Stimulated activated CD4-positive, alpha-beta T cell treated with anti-CD3 and anti-CD28 coated beads, Interleukin-1b, Interleukin-23, amount 100 ng/mL, for 48 hours (primary cell): Measurements from ENCODE around the gene KIAA0319L.
"Not testable (repeated sequence)": the region's sequence is repeated elsewhere in the genome, so short reads cannot be mapped to it uniquely, and the experiment has no call there.

Experiments
- DNase-seq: peaks from one replicate; pipeline ENCODE4 v3.0.0-alpha.2; 2020

KIAA0319L gene

DNA sequence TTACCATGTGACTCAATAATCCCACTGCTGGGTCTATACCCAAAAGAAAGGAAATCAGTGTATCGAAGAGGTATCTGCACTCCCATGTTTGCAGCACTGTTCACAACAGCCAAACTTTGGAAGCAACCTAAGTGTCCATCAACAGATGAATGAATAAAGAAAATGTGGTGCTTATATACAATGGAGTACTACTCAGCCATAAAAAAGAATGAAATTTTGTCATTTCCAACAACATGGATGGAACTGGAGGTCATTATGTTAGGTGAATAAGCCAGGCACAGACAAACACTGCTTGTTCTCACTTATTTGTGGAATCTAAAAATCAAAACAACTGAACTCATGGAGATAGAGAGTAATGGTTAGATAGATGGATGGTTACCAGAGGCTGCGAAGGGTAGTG is 79.3 kb downstream of the KIAA0319L start:
- no peak for DNase-seq

DNA sequence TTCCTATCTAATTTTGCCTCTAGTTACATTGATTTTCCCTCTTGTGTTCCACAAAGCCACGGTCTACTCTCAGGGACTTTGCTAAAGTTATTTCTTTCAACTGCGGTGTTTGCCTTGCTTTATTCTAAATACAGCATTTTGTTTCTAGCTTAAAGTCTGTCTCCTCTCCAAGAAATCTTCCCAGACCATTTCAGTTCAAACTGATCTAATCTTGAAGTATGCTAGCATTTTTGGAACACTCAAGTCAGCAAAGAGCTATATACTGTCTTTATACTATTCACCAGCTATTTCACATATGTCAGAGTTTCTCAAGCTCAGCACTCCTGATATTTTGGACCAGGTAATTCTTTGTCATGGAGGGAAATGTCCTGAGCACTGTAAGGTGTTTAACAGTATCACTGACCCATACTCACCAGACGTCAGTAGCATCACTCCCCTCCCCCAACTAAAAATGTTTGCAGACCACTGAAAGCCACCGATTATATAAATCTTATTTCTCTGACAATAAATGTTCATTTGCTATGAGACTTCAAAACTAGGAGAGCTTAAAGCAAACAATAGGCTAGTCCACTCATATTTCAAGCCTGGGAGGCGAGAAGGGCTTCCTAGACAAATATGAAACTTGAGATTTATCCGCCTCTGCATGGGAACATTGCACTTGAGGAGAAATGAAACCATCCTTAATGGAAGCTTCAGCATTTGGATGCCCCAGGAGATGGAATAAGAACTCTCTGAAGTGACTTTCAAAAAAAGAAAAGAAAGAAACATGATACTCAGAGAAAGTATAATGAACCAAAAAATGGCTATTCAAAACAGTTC is 81.1 kb downstream of the KIAA0319L start:
- no peak for DNase-seq

DNA sequence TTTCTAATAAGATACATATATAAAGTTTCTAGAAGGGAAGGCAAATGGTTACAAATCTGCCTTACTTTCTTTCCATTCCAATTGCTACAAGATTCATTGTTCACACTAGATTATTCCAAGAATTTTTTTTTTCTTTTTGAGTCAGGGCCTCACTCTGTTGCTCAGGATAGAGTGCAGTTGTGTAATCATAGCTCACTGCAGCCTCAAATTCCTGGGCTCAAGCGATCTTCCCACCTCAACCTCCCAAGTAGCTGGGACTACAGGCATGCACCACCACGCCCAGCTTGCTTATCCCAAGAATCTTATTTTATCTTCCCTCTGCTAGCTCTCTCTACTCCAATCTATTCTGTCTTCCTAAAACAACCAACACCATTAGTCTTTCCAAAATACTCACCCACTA is 81.8 kb downstream of the KIAA0319L start:
- DNase-seq: no peak

DNA sequence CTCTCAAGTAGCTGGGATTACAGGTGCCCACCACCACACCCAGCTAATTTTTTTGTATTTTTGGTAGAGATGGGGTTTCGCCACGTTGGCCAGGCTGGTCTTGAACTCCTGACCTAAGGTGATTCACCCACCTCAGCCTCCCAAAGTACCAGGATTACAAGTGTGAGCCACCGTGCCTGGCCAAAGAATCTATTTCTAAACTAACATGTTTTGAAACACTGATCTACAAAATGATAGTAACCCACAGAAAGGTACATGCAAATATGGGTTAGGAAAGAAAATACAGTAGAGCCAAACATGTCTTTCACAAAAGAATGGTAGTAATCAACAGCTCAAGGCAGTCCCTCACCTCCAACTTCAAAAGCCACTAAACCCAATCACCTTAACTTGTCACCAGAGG is 84.0 kb downstream of the KIAA0319L start:
- not testable (repeated sequence) for DNase-seq

DNA sequence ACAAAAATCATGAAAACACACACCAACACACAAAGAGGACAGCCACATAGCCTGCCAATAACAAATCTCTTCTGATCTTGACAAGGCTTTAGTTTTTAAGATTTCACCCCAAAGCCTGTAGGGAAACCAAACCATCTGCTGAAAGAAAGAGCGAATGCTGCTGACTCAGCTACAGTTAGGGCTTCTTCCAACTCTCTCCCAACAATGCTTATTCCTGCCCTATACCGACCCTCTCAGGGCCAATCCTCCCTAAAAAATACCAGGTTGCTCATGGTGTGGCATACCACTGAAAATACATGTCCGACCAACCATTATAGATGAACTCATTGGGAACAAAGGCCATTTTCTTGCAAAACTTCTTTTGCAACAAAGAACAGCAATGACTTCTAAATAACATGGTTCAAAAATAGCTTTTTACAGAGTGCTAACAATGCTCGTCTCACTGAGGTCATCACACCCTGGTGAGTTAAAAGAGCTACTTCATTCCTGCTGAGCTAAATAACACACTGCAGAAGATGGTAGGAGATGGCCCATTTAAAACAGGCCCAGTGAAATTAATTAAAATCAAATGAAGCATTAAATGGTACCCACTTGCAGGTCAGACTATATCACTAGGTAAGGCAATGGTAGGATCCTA is 86.1 kb downstream of the KIAA0319L start:
- no peak for DNase-seq

DNA sequence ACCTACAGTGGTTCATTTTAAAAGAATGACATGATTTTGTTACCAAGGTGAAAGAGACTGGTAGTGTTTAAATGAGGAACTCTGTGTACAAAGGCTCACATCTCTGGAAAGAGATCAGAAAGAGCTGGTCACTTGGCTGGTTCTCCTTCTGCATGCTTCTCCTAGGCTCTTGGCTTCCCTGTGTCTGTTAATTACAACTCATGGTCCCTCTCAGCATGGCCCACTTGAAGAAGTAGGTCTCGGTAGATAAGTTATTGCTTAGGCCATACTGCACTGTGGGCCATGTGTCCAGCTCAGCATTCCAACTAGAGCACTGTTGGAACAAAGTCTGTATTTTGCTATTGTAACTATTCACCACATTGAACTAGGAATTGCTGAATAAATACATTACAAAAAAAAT is 91.1 kb downstream of the KIAA0319L start:
- DNase-seq: no peak

DNA sequence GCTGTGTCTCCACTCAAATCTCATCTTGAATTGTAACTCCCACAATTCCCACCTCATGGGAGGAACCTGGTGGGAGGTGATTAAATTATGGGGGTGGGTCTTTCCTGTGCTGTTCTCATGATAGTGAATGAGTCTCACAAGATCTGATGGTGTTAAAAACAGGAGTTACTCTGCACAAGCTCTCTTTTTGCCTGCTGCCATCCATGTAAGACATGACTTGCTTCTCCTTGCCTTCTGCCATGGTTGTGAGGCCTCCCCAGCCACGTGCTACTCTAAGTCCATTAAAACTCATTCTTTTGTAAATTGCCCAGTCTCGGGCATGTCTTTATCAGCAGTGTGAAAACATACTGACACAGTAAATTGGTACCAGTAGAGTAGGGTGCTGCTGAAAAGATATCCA is 93.5 kb downstream of the KIAA0319L start:
- not testable (repeated sequence) for DNase-seq

DNA sequence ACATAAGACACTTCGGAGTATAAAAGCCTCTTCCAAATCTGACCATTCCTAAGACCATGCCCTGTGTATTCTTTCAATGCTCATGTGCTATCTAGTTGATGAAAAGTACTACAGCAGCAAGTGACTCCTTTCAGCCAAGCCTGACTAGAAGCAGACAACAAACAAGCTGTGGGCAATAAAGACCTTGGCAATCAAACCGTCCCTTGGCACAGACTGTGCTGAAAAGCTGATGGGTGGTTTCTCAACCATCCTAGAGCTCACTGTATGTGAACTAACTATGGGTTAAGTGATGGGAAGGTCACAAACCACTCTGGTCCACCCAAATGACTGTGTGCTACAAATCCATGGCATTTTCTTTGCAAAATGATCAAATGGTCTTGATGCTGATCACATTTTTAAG is 94.0 kb downstream of the KIAA0319L start:
- DNase-seq: no peak

DNA sequence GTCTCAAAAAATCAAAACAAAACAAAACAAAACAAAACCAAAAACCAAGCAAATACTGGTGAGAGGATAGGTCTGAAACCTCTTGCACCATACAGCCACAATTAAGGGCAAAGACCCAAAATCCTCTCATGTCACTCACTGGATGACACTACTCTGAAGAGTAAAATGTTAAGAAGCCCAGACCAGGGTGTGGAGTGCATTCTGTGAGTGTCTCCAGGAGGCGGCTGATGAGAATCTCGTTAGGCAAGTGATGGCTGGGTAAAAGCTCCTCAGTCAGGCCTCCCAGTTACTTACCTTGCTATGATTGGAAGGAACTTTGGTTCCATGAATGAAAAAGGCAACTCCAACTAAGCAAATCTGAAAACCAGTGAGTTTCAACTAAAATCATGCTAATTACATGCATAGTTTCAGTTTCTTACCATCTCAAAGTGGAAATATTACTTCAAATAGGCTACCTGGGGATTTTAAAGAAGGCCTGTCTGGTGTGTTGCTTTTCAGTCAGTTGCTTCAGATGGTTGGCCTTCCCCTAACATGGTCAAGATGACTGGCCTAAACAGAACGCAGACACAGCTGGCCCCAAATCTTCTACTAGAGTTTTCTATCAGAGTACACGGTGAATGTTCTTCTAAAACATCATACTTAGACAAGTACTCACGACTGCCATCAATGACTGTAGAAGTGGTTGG is 95.1 kb downstream of the KIAA0319L start:
- DNase-seq: peak; percentile 19

DNA sequence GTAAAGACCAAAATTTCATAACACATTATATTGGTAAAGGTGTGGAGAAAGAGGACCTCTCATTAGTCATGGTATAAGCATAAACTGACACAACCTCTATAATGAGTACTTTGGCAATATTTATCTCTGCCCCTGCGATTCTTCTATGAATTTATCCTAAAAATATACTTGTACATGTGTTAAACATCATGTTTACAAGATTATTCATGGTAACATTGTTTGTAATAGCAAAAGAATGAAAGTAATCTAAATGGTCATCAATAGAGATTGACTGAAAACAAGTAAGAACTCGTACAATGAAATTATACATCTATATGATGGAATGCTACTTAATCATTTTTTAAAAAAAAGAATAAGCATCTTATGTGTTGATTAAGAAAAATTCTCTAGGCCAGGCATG is 96.4 kb downstream of the KIAA0319L start:
- no peak for DNase-seq

DNA sequence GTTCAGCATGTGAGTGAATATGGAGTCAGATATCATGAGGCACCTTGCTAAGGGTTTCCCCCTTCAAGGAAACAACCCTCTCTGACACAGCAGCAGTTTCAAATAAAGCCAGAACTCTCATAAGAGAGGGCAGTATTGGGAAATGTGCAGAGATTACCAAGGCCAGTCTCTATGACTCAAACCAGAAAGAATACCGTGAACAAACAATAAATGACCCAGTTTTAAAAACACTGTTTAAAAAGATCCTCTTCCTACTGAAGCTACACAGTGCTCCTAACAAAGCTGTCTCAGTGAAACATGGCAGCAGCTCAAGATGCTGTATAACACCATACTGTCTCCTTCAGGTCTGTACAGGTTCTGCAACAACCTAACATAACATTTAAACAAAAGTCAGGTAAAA is 102.6 kb downstream of the KIAA0319L start:
- no peak for DNase-seq

DNA sequence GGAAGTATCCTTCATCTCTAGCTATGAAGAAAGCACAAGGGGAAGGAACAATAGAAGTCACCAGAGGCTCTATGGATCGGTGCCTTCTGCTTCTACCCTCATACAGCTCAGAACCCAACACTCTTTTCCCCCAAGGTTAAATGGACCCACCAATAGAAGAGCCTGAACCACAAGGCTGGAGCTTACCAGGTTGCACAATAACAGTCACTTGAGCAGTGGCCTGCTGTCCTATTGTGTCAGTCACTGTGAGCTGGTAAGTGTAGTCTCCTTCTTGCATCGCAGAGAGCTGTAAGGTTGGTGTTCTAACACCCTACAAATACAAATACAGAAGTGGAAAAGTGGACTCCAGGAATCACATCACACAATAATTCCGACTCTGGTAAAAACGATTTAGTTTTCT is 103.0 kb downstream of the KIAA0319L start:
- no peak for DNase-seq

DNA sequence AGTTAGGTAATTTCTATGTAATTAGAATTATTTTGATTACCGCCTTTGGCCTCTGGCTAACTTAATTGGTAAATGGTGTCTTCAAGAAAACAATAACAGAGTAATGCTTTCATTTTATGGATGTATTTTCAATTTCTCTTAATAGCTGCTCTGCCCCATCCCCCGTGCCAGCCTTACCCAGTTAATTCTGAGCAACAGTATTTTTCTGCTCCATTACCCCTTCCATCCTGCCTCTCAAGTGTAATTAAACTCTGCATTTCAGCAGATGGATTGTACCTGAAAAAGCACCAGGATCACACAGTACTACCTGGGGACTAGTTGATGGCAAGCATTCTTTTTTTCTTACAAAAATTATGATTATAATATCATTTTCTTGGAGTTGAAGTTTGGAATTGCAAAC is 104.2 kb downstream of the KIAA0319L start:
- DNase-seq: no peak

DNA sequence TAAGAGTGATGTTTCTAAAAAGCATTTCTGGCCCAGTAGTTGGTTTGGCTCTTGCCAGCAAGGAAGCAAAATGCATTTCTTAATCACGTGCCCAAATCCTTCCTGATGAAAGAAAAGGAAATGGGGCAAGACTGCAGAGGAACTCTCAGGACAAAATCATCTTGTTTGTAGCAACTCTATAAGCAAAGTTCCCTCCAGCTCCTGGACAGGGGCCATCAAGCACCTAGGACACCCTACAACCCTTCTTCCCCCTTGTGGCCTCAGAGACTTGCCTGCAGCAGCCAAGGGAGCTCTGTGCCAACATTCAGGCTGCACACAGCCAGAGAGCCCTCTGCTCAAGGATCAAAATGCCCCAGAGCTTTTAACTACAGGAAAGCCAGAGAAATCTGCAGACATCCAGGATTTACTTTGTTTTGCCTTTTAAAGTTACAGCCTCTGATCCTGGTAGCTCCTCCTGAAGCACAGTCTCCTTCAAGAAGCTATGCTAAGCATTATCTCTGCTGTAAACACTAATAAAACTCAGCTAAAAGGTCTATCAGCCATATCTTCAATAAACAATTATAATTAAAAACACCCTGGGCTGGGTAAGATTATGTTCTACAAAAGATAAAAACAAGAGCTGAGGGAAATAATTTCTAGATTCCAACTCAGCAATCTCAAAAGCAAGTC is 105.0 kb downstream of the KIAA0319L start:
- no peak for DNase-seq

DNA sequence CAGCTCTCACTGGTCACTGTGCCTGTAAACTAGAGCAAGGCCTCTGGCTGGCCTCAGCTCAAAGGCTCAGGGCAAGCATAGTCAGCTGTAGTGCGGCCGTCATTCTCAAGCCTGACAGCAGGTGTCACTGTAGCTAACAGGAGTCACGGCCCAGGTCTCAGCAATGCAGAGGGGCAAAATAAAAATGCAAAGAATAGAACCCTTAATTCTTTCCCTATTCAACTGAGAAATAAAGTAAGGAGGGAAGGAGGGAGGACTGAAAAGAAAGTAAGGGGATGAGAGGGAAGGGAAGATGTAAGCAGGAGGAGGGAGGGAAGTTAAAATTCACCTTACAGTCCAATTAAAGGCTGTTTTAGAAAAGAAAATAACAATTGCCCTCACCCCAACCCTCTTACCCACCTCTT is 106.1 kb downstream of the KIAA0319L start:
- peak; percentile 74 for DNase-seq

DNA sequence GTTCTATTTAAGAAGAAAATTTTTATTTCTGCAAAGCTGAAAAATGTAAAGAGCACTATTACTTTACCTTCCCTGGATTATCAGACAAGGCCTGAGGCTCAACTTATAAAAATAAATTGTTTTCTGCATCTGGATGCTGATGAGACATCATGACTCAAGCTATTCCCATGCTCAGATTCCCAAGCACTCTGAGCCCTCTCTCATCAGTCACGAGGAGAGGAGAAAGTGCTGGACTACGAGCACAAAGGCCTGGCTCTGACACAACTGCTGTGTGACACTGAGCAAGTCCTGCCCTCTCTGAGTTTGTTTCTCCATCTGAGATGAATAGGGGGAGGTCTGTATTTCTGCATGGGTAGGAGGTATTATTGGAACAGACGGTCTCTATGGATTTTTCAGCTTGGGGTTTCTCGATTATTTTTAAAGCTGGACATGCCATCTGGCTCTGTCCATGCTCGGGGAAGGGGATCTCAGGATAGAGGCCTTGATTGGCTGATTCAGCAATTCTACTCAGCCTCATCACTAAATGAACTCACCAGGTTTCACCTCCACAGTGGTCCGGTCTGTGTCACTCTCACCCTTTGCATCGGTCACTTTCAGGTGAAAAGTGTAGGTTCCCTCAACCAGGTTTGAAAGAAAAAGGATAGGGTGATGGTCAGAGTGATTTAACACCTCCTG is 107.7 kb downstream of the KIAA0319L start:
- no peak for DNase-seq

DNA sequence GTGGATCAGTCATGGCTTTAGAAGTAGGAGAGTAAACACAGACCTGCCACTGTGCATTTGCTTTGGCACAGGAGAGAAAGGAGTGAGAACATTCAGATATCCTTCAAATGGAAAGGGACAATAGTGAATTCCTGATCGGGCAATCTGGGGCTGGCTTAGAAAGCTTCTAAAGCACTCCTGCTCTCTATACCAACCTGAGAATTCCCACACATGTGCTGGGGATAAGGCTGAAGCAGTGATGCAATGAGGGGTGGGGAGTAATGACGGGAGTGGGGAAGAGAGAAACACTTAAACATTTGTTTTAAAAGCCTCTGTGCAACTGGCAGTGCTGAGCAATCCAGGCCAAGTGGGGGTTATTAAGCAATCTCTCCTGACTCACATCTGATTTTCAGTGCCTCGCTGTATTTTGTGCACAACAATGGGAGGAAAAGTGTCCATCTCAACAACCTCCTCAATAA is 108.8 kb downstream of the KIAA0319L start:
- no peak for DNase-seq

DNA sequence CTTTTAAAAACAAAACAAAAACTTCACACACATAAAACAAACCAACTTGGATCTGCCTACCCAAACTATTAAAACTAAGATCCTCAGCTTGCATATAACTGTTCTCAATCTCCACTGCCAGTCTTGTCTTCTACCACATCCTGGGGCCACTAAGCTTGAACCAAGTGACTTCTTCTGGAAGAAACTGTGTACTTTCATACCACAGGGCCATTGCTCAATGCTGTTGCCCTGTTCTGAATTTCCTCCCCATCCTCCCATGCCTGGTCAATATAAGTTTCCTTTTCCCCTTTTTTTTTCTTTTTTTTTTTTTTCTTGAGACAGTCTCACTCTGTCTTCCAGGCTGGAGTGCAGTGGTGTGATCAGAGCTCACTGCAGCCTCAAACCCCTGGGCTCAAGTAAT is 109.9 kb downstream of the KIAA0319L start:
- DNase-seq: no peak

DNA sequence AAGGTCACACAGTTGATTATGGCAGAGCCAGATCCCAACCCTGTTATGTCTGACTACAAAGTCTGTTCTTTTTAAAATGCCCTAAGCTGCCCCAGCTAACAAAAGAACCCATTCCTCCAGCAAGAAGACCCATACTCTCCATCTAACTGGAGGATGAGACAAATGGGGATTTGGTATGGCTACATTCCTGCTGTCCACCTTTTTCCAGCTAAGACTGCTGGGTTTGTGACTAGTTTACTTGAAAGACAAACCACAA is 112.8 kb downstream of the KIAA0319L start:
- no peak for DNase-seq

DNA sequence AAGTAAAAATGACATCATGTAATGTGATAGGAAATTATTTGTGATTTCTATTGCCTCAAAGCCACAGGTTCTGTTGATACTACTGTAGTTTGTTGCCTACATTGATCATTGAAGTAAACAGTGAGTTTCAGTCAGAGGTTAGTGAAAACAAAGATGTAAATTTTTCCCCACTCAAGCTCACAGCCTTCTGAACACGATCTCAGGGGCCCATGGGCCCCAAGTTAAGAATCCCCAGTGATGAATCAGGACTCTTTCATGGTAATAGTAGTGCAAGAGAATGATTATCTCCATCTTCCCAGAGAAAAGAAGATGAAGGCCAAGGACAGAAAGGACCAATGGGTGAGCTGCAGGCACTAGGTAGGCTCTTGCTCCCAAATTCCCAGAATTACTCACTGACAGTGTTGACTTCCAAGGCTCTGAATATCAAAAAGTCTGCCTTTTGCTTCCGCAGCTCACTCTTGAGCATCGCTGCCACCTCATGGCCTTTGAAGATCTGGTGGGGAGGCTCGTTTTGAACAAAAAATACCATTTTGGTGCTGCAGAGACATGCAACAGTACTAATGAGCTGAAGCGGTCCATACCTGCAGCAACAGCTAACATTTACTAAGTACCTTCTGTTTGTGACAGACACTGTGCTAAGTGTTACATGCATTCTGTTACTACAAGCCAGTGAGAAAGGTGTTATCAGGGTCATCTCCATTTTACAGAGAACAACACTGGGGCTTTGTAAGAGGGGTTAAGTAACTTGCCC is 113.3 kb downstream of the KIAA0319L start:
- no peak for DNase-seq

DNA sequence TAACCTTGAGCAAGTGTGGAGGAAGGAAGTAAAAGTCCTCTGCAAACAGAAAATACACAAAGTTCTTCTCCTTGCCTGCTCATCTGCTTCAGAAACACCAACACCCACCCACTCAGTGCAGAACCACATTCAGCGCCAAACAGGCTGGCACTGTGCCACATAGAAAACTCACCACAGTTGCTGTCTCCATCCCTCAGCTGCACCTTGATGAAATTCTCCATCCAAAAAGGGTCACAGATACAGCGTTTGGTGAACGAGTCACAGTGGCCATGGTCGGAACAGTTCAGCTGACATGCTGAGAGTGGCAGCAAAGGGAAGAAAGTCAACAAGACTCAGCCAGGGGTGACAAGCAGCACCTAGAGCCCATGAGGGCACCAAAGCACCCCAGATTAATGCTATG is 114.5 kb downstream of the KIAA0319L start:
- peak; percentile 45 for DNase-seq

DNA sequence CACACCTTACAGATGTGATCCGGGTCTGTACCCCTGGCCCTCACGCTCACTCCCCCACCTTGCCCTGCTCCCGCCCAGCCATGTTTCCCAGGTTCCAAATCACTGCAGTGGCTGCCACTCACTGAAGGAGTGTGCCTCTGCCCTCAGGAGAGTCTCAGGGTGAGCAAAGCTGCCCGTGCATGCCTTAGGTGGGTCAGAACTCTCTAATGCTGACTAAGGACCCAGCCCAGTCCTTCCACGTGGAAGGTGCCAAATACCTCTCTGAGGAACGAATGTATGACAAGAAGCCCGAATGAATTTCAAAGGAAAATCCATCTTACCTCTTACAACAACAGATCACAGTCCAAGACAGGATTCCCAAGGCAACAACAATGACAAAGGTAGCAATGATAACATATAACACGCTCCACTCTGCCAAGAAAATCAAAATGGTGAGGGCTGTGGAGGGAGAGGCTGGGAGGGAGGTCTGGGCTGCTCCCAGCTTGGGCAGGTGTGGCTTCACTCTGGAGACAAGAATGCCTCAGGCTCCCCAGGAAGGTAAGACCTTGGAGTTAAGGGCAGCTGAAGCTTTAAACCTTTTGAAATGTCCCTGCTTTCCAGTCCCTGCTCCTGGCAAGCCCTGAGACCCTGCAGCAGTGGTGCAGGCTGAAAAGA is 115.2 kb downstream of the KIAA0319L start:
- no peak for DNase-seq
